Measurements from ENCODE around the gene MRPL42. TPM values are rescaled to one million over a fixed set of nuclear protein-coding genes. Genes with fewer than 3 reads are reported as not detected.
A peak's percentile ranks its signal among the peaks of the same experiment; 100 is the strongest.

MRPL42 gene
- total RNA-seq, 8 experiments from 2014 or later: 61.0 to 105 (median 77.9) TPM

- H3K4me1 ChIP-seq (replicated peaks in 1 of 2): no peaks in the 10 kb centered on the region
- no peak overlapping the region for H3K4me3 ChIP-seq
- in situ Hi-C loops (cut with MboI; ENCODE audit: low pct_unique_long_range_greater_than_20kb in 2 of 9, low sequenced_read_pairs in 9 of 9, unreplicated experiment in 9 of 9): no loop called here
- 20 to 100% (median 63%) methylated on average over 1 to 2 of the region's 2 CpGs for WGBS, 10 experiments
- no peak overlapping the region for H3K27ac ChIP-seq
- ATAC-seq (replicated peaks in 6 of 8): no peak
Measured at GRCh38 chr12:93520454-93520853, 53.1 kb downstream of the MRPL42 start.

DNA sequence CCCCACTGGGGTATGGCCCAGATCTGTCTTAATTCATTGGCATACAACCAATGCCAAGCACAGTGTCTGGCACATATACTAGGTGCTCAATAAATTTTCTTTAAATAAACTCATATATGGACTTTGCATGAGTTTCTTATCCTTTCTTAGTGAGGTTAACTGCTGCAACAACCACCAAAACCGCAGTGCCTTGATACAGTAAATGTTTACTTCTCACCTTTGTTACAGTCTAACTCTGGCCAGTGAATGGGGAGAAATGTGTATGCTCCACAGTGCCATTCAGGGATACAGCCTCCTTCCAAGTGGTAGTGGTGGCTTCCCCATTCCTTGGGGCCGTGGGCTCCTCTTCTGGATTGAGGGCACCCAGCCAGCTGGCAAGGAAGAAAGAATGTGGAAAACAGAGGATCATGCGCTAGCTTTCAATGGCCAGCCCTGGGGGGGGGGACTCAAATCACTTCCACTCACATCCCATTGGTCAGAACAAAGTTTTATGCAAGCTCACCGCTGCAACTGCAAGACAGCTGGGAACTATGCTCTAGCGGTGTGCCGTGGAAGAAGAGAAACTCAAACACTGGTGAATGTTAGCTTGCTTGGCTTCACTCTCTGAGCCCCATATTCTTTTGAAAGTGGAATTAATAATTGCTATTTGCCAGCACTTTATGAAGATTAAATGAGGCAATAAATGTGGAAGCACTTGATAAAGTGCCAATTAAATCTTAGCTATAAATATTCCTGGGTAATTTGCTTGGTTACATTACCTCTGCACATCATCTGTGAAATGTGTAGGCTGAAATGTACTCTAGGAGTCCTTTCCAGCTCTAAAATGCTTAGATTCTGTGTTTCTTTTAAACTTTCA, 54.1 kb downstream of the MRPL42 start:
- 81 to 100% (median 91%) methylated on average over 1 to 6 of the region's 6 CpGs; no CpG with 5 or more reads in 2 of the 10 experiments for WGBS, 10 experiments
- Histone ChIP-seq H3K27ac (no peak overlapping the region), H3K4me1 (replicated peaks in 1 of 2) (no peaks in the 10 kb centered on the region), H3K4me3 (no peak overlapping the region)
- in situ Hi-C loops (cut with MboI; ENCODE audit: low pct_unique_long_range_greater_than_20kb in 2 of 9, low sequenced_read_pairs in 9 of 9, unreplicated experiment in 9 of 9): no loop called here
- no peak for ATAC-seq (replicated peaks in 6 of 8)

- 57 to 100% (median 75%) methylated on average over 1 to 8 of the region's 10 CpGs for WGBS, 10 experiments
- Histone ChIP-seq H3K27ac (no peak overlapping the region), H3K4me3 (no peak overlapping the region), H3K4me1 (replicated peaks in 1 of 2) (peaks cover 0 to 4% of the 10 kb centered on the region in 2 donors)
- ATAC-seq (replicated peaks in 6 of 8): no peak
- in situ Hi-C loops (cut with MboI; ENCODE audit: low pct_unique_long_range_greater_than_20kb in 2 of 9, low sequenced_read_pairs in 9 of 9, unreplicated experiment in 9 of 9): no loop called here
Measured at GRCh38 chr12:93524386-93525133, 57.2 kb downstream of the MRPL42 start.

DNA sequence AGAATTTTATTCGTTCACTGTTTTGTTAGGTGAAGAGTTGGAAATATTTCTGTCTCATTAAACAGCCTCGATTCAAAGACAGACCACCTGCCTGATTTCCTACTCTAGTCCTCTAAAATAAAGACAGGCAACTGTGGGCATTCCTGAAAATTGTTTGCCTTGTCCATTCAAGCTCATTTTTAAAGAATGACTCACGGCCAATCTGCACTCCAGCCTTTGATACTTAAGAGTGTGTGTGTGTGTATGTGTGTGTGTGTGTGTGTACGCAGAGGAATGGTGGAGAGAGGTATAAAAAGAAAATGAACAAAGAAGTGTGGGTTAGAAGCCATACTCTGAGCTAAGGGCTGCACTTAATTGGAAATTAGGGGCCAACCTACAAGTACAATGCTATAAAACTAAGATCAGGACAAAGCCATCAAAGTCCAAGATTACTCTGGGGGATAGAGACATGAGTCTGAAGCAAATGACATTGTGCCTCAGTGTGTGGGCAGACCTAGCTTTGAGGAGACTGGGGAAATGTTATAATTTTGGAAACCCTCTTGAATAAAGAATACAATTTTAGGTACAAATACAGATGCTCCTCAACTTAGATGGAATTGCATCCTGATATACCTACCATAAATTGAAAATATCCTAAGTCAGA, 59.6 kb downstream of the MRPL42 start:
- Histone ChIP-seq H3K27ac (no peak overlapping the region), H3K4me1 (replicated peaks in 1 of 2) (peaks cover 0 to 4% of the 10 kb centered on the region in 2 donors), H3K4me3 (no peak overlapping the region)
- 0 to 100% (median 32%) methylated on average over 1 to 4 of the region's 4 CpGs for WGBS, 10 experiments
- in situ Hi-C loops (cut with MboI; ENCODE audit: low pct_unique_long_range_greater_than_20kb in 2 of 9, low sequenced_read_pairs in 9 of 9, unreplicated experiment in 9 of 9): no loop called here
- peak; percentile 33 to 93 (median 69) for ATAC-seq (replicated peaks in 6 of 8)

GRCh38 chr12:93530358-93530757, 63.0 kb downstream of the MRPL42 start:
- Histone ChIP-seq H3K4me1 (replicated peaks in 1 of 2) (peaks cover 0 to 4% of the 10 kb centered on the region in 2 donors), H3K27ac (no peak overlapping the region), H3K4me3 (no peak overlapping the region)
- in situ Hi-C loops (cut with MboI; ENCODE audit: low pct_unique_long_range_greater_than_20kb in 2 of 9, low sequenced_read_pairs in 9 of 9, unreplicated experiment in 9 of 9): no loop called here
- 29 to 100% (median 80%) methylated on average over 1 to 5 of the region's 5 CpGs for WGBS, 10 experiments
- no peak for ATAC-seq (replicated peaks in 6 of 8)

GRCh38 chr12:93533310-93533709, 66.0 kb downstream of the MRPL42 start:
- Histone ChIP-seq H3K4me1 (replicated peaks in 1 of 2) (peaks cover 3 to 9% of the 10 kb centered on the region in 2 donors), H3K4me3 (no peak overlapping the region), H3K27ac (no peak overlapping the region)
- ATAC-seq (replicated peaks in 6 of 8): no peak
- WGBS, 10 experiments: 39 to 100% (median 83%) methylated on average over 1 to 4 of the region's 5 CpGs
- in situ Hi-C loops (cut with MboI; ENCODE audit: low pct_unique_long_range_greater_than_20kb in 2 of 9, low sequenced_read_pairs in 9 of 9, unreplicated experiment in 9 of 9): no loop called here

DNA sequence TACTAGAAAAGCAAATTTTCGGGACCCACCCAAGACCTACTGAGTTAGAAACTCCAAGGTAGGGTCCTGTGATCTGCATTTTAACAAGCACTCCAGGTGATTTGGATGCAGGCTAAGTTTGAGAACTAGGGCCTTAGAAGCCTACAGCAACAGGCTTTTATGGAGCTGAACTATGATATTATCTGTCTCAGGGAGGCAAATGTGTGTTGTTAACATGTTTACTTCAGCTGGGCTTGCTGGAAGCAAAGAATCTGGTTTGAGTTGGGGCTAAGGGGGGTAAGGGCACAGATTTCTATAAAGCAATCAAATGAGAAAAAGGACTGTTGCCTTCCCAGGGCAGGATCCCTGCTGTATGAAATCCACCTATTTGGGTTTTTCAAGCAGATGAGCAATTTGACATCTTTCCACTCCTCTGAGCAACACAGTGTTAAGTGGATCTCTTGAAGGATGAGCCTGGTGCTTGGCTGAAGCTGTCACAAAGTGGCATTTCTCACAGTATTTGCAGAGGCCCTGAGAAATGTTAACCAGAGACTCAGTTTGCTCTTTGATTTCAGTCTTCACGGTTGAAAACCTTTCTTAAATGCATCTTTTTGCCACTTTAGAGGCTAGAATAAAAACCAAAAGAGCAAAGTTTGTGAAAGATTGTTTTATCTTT, 68.9 kb downstream of the MRPL42 start:
- peak in 5 of 8 experiments; percentile 18 to 52 (median 31) for ATAC-seq (replicated peaks in 6 of 8)
- Histone ChIP-seq H3K27ac (no peak overlapping the region), H3K4me1 (replicated peaks in 1 of 2) (peaks cover 3 to 9% of the 10 kb centered on the region in 2 donors), H3K4me3 (no peak overlapping the region)
- in situ Hi-C loops (cut with MboI; ENCODE audit: low pct_unique_long_range_greater_than_20kb in 2 of 9, low sequenced_read_pairs in 9 of 9, unreplicated experiment in 9 of 9): no loop called here
- WGBS, 10 experiments: 8 to 93% (median 60%) methylated on average over 1 to 2 of the region's 2 CpGs; no CpG with 5 or more reads in 3 of the 10 experiments

GRCh38 chr12:93536766-93537488, 69.6 kb downstream of the MRPL42 start:
- ATAC-seq (replicated peaks in 6 of 8): peak in 6 of 8 experiments; percentile 81 to 96 (median 92)
- 0 to 74% (median 54%) methylated on average over 3 to 5 of the region's 5 CpGs for WGBS, 10 experiments
- Histone ChIP-seq H3K4me1 (replicated peaks in 1 of 2) (peaks cover 3 to 9% of the 10 kb centered on the region in 2 donors), H3K4me3 (no peak overlapping the region), H3K27ac (no peak overlapping the region)
- in situ Hi-C loops (cut with MboI; ENCODE audit: low pct_unique_long_range_greater_than_20kb in 2 of 9, low sequenced_read_pairs in 9 of 9, unreplicated experiment in 9 of 9): no loop called here

DNA sequence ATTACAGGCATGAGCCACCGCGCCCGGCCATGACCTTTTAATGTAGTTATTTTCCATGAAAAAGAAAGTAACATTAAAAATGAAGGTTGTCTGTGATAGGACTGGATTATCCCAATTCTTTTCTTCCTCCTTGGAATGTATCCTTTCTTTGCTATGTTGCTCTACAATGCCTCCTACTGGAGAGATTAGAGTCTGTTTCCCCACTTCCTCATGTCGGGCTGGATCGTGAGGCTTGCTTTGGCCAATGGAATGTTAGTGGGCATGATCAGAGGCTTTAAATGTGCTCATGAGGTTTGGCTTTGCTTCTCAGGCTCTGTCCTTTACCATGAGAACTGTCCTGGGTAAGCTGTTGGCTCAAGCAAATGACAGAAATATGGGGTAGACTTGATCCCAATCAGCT, 70.5 kb downstream of the MRPL42 start:
- Histone ChIP-seq H3K27ac (no peak overlapping the region), H3K4me1 (replicated peaks in 1 of 2) (peaks cover 3 to 9% of the 10 kb centered on the region in 2 donors), H3K4me3 (no peak overlapping the region)
- in situ Hi-C loops (cut with MboI; ENCODE audit: low pct_unique_long_range_greater_than_20kb in 2 of 9, low sequenced_read_pairs in 9 of 9, unreplicated experiment in 9 of 9): no loop called here
- ATAC-seq (replicated peaks in 6 of 8): no peak
- WGBS, 10 experiments: 62 to 100% (median 91%) methylated on average over 1 to 5 of the region's 5 CpGs; no CpG with 5 or more reads in 2 of the 10 experiments

DNA sequence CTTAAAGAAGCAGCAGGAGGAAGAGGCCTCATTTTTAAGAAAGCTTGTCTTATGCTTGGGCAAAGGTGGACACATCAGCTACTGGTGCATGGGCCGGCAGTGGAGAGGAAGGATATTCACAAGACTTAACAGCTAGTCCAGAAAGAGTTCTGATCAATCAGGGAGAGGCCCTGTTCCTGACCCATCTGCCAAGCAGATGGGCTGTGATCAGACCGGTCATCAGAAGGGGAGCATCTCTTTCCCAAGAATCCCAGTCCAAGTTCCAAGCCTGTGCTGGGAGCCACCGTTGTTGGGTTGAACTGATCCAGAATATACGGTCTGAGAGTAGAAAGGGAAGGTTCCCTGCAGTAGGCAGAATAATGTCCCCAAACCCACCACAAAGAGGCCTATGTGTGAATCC, 72.5 kb downstream of the MRPL42 start:
- in situ Hi-C loops (cut with MboI; ENCODE audit: low pct_unique_long_range_greater_than_20kb in 2 of 9, low sequenced_read_pairs in 9 of 9, unreplicated experiment in 9 of 9): no loop called here
- H3K4me1 ChIP-seq (replicated peaks in 1 of 2): peaks cover 3 to 9% of the 10 kb centered on the region in 2 donors
- WGBS, 10 experiments: 11 to 100% (median 36%) methylated on average over 1 to 3 of the region's 4 CpGs; no CpG with 5 or more reads in 6 of the 10 experiments
- no peak for ATAC-seq (replicated peaks in 6 of 8)
- H3K27ac ChIP-seq: no peak overlapping the region
- H3K4me3 ChIP-seq: no peak overlapping the region

DNA sequence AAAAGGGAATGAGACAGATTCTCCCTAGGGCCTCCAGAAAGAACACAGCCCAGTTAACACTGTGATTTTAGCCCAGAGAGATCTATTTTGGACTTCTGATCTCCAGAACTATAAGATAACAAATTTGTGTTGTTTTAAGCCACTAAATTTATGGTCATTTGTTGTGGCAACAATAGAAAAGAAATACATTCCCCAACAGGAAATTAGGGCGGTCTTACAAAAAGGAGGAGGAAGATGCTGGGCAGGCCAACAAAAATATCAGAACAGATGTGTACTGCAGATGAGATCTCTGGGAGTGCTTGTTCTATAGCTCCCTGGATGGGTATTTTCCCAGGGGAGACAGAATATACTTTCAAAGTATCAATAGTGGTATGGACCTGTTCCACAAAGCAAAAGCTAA, 73.2 kb downstream of the MRPL42 start:
- 14 to 100% (median 58%) methylated on average over 1 of the region's 1 CpG; no CpG with 5 or more reads in 2 of the 10 experiments for WGBS, 10 experiments
- no peak for ATAC-seq (replicated peaks in 6 of 8)
- Histone ChIP-seq H3K4me1 (replicated peaks in 1 of 2) (peaks cover 3 to 9% of the 10 kb centered on the region in 2 donors), H3K4me3 (no peak overlapping the region), H3K27ac (no peak overlapping the region)
- in situ Hi-C loops (cut with MboI; ENCODE audit: low pct_unique_long_range_greater_than_20kb in 2 of 9, low sequenced_read_pairs in 9 of 9, unreplicated experiment in 9 of 9): no loop called here

- Histone ChIP-seq H3K4me3 (no peak overlapping the region), H3K4me1 (replicated peaks in 1 of 2) (peaks cover 3 to 7% of the 10 kb centered on the region in 2 donors), H3K27ac (no peak overlapping the region)
- ATAC-seq (replicated peaks in 6 of 8): peak in 1 of 8 experiments; percentile 67
- in situ Hi-C loops (cut with MboI; ENCODE audit: low pct_unique_long_range_greater_than_20kb in 2 of 9, low sequenced_read_pairs in 9 of 9, unreplicated experiment in 9 of 9): no loop called here
- 0 to 90% (median 33%) methylated on average over 1 to 4 of the region's 4 CpGs; no CpG with 5 or more reads in 1 of the 10 experiments for WGBS, 10 experiments
Measured at GRCh38 chr12:93541578-93542225, 74.4 kb downstream of the MRPL42 start.
